DMS53 treated with DMSO at 0.1 percent for 48 hours (cell line): ENCODE results near the gene CAPRIN1.

ENCODE experiments used
- DNase-seq: peaks from one replicate; lab custom pipeline; 2025; ENCODE audit not compliant: unreplicated experiment; lab: John Stamatoyannopoulos, UW

CAPRIN1 gene

GRCh38 chr11:34139346-34139745, 87.8 kb downstream of the CAPRIN1 start:
- DNase-seq: no peak

GRCh38 chr11:34140149-34140548, 88.6 kb downstream of the CAPRIN1 start:
- DNase-seq: no peak

- no peak for DNase-seq
These were observed 91.5 kb downstream of the CAPRIN1 start for GRCh38 chr11:34143048-34143447.

- no peak for DNase-seq
These were observed 93.5 kb downstream of the CAPRIN1 start for GRCh38 chr11:34145073-34145472.

- no peak for DNase-seq
These were observed 94.4 kb downstream of the CAPRIN1 start for GRCh38 chr11:34145847-34146381.

GRCh38 chr11:34146411-34146810, 94.9 kb downstream of the CAPRIN1 start:
- no peak for DNase-seq

GRCh38 chr11:34146866-34147265, 95.3 kb downstream of the CAPRIN1 start:
- no peak for DNase-seq

- no peak for DNase-seq
These were observed 96.0 kb downstream of the CAPRIN1 start for GRCh38 chr11:34147581-34147980.

GRCh38 chr11:34148504-34149165, 97.1 kb downstream of the CAPRIN1 start:
- no peak for DNase-seq

- DNase-seq: no peak
These were observed 97.7 kb downstream of the CAPRIN1 start for GRCh38 chr11:34149274-34149673.

- DNase-seq: no peak
These were observed 98.3 kb downstream of the CAPRIN1 start for GRCh38 chr11:34149786-34150185.

GRCh38 chr11:34150494-34151151, 99.1 kb downstream of the CAPRIN1 start:
- DNase-seq: no peak
